Measurements from ENCODE around the gene RELCH.

RELCH gene

GRCh38 chr18:62287781-62288664 is 101.0 kb downstream of the RELCH start:
- peak overlapping the region; percentile 53 for H3K27ac ChIP-seq
- TF ChIP-seq ZFX (IDR thresholded peaks at IDR 0.05; ENCODE audit: borderline replicate concordance): no peak
- no peak for TF ChIP-seq CTCF (IDR thresholded peaks at IDR 0.05)

GRCh38 chr18:62288665-62289008 is 101.6 kb downstream of the RELCH start:
- H3K27ac ChIP-seq: peak overlapping the region; percentile 53
- TF ChIP-seq CTCF (IDR thresholded peaks at IDR 0.05): no peak
- TF ChIP-seq ZFX (IDR thresholded peaks at IDR 0.05; ENCODE audit: borderline replicate concordance): no peak

- TF ChIP-seq ZFX (IDR thresholded peaks at IDR 0.05; ENCODE audit: borderline replicate concordance): no peak
- TF ChIP-seq CTCF (IDR thresholded peaks at IDR 0.05): no peak
- H3K27ac ChIP-seq: peak overlapping the region; percentile 53
Observed at GRCh38 chr18:62289047-62289446, 102.0 kb downstream of the RELCH start.

- TF ChIP-seq CTCF (IDR thresholded peaks at IDR 0.05): no peak
- no peak for TF ChIP-seq ZFX (IDR thresholded peaks at IDR 0.05; ENCODE audit: borderline replicate concordance)
Observed at GRCh38 chr18:62294073-62294472, 107.0 kb downstream of the RELCH start.

GRCh38 chr18:62300359-62300963 is 113.4 kb downstream of the RELCH start:
- no peak for TF ChIP-seq CTCF (IDR thresholded peaks at IDR 0.05)
- no peak for TF ChIP-seq ZFX (IDR thresholded peaks at IDR 0.05; ENCODE audit: borderline replicate concordance)
- no peak overlapping the region for H3K27ac ChIP-seq

More at GRCh38 chr18:62294073-62294472, 107.0 kb downstream of the RELCH start:
- H3K27ac ChIP-seq: no peak overlapping the region

- TF ChIP-seq ZFX (IDR thresholded peaks at IDR 0.05; ENCODE audit: borderline replicate concordance) (no peak), CTCF (IDR thresholded peaks at IDR 0.05) (no peak)
- no peak overlapping the region for H3K27ac ChIP-seq
Observed at GRCh38 chr18:62301322-62301721, 114.3 kb downstream of the RELCH start.

- no peak overlapping the region for H3K27ac ChIP-seq
- TF ChIP-seq ZFX (IDR thresholded peaks at IDR 0.05; ENCODE audit: borderline replicate concordance): no peak
- TF ChIP-seq CTCF (IDR thresholded peaks at IDR 0.05): no peak
Observed at GRCh38 chr18:62312851-62313250, 125.8 kb downstream of the RELCH start.

All from 22Rv1 (cell line).